Fibroblast of pulmonary artery (primary cell): ENCODE measurements around the gene KIAA1755.

Source experiments
- DNase-seq: peaks from one replicate; pipeline ENCODE4 v3.0.0-alpha.2; 2010; ENCODE audit warnings: low read depth
- H3K4me3 ChIP-seq: replicated peaks from 2 replicates; pipeline ENCODE4 v1.5.1; 2011; ENCODE audit warnings: low read depth, mild to moderate bottlenecking, control low read depth, low read length, moderate library complexity
- TF ChIP-seq, protein P1 (sequence below): IDR thresholded peaks from 2 replicates; pipeline ENCODE4 v1.5.1; 2011; ENCODE audit warnings: mild to moderate bottlenecking, control low read depth, low read length, inconsistent platforms; ENCODE audit errors: missing control alignments

Gene KIAA1755, protein sequence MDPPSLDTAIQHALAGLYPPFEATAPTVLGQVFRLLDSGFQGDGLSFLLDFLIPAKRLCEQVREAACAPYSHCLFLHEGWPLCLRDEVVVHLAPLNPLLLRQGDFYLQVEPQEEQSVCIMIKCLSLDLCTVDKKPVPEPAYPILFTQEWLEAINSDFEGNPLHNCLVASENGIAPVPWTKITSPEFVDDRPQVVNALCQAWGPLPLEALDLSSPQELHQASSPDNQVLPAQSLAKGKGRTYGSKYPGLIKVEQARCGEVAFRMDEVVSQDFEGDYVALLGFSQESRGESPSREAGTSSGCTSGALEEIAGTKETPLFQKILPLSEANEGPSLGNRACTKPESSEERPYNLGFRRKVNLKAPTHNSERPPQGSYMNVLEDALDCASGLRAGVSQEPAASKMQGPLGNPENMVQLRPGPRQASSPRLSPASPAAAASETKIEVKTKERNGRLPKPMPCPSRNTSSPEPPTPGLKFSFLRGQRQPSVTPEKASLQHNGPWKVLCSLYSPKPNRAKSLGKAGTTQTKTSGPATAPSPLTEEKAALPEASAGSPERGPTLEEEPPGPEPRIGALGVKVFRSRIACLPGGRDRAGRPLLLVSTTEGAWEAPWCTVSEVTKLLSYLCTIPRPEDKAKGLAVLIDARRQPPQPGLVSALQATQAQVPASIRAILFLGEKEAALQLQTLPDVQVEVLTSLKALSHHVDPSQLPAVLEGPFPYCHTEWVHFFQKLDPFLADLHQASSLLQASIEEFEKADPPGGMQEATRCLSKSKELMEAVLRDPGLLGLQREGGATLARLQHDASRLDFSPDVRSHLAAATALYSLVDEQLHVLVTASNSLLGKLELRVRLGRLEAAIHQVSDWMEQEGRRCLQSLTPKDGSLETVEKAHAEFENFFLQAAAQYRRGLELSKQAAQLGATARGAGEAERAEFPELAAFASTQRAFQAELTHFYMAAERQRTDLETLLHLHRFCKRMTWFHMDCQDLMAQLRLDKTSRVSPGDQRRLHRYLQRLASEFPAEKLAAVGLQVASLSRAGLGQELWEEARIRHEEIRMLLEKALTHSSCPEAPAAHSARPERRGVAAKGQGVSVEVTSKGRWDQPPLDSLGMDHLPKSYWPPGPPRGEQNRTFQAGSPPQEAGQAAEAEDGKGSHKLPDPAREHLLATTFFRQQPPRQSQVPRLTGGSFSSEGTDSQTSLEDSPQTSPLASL

DNA sequence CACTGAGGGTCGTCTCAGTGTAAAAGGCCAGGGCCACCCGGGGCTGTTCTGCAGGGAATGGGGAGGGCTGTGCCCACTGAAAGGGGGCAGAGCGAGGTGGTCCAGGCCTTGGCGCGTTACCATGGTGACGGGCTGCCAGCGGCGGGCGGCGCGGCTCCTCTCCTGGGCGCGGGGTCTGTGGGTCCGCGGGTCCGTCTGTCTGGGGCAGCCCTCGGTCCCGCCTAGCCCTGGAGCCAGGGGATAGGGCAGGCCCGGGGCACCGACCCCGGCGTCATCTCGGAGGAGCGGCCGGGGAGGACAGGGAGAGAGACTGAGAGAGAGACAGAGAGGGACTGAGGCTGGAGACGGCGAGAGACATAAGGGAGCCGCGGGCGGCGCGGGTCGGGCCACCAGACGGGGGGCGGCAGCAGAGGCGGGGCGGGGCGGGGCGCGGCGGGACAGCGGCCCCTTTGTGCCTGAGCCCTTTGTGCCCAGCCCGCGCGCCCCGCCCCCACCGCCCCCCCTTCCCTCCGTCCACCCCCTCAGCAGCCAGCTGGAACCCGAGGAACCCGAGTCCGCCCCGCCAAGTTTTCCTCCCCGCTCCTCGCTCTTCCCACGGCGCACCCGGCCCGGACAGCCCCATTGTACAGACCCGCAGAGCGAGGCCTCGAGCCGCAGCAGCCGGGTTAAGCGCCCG lies at the start of gene KIAA1755:
Gene KIAA1755, minus strand, starts transcription at position 358 of the 676 bp plus-strand sequence. Its CDS starts 235 bp downstream, at position 123.
- TF ChIP-seq, protein P1, sequence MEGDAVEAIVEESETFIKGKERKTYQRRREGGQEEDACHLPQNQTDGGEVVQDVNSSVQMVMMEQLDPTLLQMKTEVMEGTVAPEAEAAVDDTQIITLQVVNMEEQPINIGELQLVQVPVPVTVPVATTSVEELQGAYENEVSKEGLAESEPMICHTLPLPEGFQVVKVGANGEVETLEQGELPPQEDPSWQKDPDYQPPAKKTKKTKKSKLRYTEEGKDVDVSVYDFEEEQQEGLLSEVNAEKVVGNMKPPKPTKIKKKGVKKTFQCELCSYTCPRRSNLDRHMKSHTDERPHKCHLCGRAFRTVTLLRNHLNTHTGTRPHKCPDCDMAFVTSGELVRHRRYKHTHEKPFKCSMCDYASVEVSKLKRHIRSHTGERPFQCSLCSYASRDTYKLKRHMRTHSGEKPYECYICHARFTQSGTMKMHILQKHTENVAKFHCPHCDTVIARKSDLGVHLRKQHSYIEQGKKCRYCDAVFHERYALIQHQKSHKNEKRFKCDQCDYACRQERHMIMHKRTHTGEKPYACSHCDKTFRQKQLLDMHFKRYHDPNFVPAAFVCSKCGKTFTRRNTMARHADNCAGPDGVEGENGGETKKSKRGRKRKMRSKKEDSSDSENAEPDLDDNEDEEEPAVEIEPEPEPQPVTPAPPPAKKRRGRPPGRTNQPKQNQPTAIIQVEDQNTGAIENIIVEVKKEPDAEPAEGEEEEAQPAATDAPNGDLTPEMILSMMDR = no peak
- no peak for DNase-seq
- peak within 1 kb of the TSS; percentile 28 for H3K4me3 ChIP-seq

DNA sequence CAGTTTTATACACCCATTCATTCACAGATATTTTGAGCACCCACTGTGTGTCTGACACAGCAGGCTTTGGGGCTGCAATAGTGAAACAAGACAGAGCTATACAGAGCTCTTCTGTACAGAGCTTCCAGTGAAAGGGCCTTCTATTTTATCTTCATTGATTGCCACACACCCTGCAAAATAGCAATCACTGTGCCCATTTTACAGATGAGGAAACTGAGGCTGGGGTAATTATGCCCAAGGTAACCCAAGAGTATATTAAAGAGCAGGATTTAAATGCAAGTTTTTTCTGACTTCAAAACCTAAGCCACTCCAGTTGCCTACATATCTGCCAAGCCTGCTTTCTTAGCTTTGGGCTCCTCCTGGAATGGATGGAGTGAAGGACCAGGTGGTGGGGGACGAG lies 47.9 kb upstream of the KIAA1755 start:
- H3K4me3 ChIP-seq = no peak overlapping the region
- TF ChIP-seq, protein P1 = no peak
- DNase-seq = no peak

DNA sequence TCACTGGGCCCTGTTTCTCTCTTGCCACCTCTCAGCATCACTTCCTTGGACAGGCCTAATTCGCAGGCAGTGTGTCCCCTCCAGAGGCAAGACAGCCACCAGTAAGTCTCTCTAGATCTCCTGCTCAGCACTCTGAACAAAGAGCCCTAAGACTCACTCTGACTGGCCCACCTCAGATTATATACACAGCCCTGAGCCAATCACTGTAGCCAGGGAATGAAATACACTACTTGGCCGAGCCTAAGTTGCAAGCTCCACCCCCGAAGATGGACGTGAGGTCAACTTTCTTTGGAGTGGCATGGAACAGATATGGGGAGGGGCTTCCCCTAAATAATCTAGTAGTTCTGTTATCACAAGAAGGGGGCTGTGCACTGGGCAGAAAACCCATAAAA lies 47.5 kb upstream of the KIAA1755 start:
- no peak for DNase-seq
- TF ChIP-seq, protein P1 = no peak
- H3K4me3 ChIP-seq = no peak overlapping the region

DNA sequence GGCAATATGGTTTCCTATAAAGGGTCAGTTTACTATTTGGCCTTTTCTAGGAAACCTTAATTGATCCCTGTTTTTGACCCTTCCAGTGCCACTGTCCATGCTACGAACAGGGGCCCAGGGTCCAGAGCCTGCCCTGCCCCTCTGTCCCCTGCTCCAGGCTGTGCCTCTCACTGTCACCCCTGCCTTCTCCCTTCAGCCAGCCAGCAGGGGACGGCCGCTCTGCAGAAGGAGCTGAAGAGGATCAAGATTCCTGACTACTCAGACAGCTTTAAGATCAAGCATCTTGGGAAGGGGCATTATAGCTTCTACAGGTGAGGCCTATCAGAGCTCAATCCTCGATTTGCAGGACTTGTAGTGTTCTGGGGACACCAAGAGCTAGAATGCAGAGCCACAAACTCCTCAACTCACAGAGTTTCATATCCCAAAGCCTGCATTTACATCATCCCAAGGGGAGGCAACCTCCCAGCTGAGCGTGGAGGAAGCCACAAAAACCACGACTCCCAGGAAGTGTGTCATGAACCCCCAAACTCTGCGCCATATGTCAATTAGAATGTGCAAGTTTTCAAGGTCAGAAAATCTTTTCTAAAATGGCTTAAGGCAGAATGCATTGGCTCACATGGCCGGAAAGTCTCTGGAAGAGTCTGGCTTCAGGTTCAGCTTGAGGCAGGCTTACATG lies 47.0 kb upstream of the KIAA1755 start:
- peak; percentile 47 for DNase-seq
- TF ChIP-seq, protein P1 = no peak
- no peak overlapping the region for H3K4me3 ChIP-seq

DNA sequence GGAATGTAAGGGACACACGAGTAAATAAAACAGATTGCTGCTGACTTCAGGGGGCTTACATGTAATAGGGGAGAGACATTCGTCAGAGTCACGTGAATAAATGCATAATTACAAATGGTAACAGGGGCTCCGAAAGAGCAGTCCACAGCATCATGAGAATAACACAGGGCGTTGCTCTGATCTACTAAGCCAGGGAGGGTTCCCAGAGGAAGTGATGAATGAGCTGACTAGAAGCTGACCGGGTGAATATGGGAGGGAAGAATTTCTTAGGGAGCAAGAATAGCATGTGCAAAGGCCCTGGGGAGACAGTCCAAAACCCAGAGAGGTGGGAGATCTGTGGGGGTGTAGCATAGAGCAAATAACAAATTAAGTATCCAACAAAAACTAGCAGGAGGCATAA lies 45.8 kb upstream of the KIAA1755 start:
- no peak overlapping the region for H3K4me3 ChIP-seq
- no peak for DNase-seq
- TF ChIP-seq, protein P1 = no peak

DNA sequence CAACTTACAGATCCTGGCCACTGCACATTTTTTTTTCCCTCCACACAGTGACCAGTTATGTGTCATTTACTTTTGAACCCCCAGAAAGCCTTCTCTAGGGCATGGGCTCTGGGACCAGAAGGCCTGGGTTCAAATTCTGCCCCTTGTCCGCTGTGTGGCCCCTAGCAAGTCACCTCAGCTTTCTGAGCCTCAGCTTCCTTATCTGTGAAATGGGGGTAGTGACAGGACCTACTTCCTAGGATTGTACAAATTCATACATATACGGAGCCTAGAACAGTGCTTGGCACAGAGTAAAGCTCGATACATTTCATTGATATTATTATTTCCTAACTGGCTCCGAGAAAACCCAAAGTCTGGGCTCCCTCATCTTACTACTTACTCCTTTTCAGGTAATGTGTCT lies 45.0 kb upstream of the KIAA1755 start:
- TF ChIP-seq, protein P1 = no peak
- DNase-seq = no peak
- H3K4me3 ChIP-seq = no peak overlapping the region
